H1 (cell line): ENCODE measurements around the gene MAFF.

ENCODE experiments used
- BCL11A ChIP-seq, 2 experiments: IDR thresholded peaks; one replicate each; pipeline ENCODE4 v1.6.1; 2011; ENCODE audit warnings: low read depth in 2 of 2, low read length in 2 of 2, mild to moderate bottlenecking in 2 of 2
- CEBPB ChIP-seq: IDR thresholded peaks from 2 replicates; pipeline ENCODE4 v1.6.1; 2012; ENCODE audit warnings: low read depth, low read length
- CREB1 ChIP-seq: IDR thresholded peaks from 2 replicates; pipeline ENCODE4 v1.6.1; 2012; ENCODE audit warnings: inconsistent platforms
- CTCF ChIP-seq, 3 experiments: IDR thresholded peaks; 1 replicate in 2 of 3; 2 replicates in 1 of 3; pipeline versions ENCODE4 v1.5.1 to v1.6.1; 2011; ENCODE audit warnings: low read length in 3 of 3, mild to moderate bottlenecking in 3 of 3, inconsistent platforms in 2 of 3, low read depth in 1 of 3, moderate library complexity in 1 of 3; ENCODE audit not compliant: insufficient read depth in 1 of 3; ENCODE audit errors: control extremely low read depth in 1 of 3
- EGR1 ChIP-seq: IDR thresholded peaks from 2 replicates; pipeline ENCODE4 v1.6.1; 2011; ENCODE audit warnings: low read depth, low read length, borderline replicate concordance
- GTF2F1 ChIP-seq: IDR thresholded peaks from 2 replicates; pipeline ENCODE4 v1.6.1; 2012; ENCODE audit warnings: low read depth, low read length, improper control_type of control experiment, borderline replicate concordance
- POLR2AphosphoS5 ChIP-seq: IDR thresholded peaks from 2 replicates; pipeline ENCODE4 v1.6.1; 2011; ENCODE audit warnings: low read depth, low read length
- RAD21 ChIP-seq, 2 experiments: IDR thresholded peaks in 1 of 2; conservative IDR thresholded peaks in 1 of 2; 2 replicates each; pipeline ENCODE4 v1.6.1; 2011; ENCODE audit warnings: low read depth in 2 of 2, low read length in 2 of 2, improper control_type of control experiment in 1 of 2, inconsistent platforms in 1 of 2, mild to moderate bottlenecking in 1 of 2, moderate library complexity in 1 of 2
- TAF1 ChIP-seq: IDR thresholded peaks from 2 replicates; pipeline ENCODE4 v1.6.1; 2011; ENCODE audit warnings: mild to moderate bottlenecking, low read depth, low read length
- TAF7 ChIP-seq: optimal IDR thresholded peaks from 2 replicates; pipeline ENCODE3; 2011; ENCODE audit warnings: low read depth, mild to moderate bottlenecking, inconsistent platforms, low read length, moderate library complexity, borderline replicate concordance
- TBP ChIP-seq: IDR thresholded peaks from 2 replicates; pipeline ENCODE4 v1.6.1; 2011; ENCODE audit warnings: low read depth, low read length, improper control_type of control experiment
- YY1 ChIP-seq: IDR thresholded peaks from 2 replicates; pipeline ENCODE4 v1.6.1; 2011; ENCODE audit warnings: low read depth, mild to moderate bottlenecking, low read length

DNA sequence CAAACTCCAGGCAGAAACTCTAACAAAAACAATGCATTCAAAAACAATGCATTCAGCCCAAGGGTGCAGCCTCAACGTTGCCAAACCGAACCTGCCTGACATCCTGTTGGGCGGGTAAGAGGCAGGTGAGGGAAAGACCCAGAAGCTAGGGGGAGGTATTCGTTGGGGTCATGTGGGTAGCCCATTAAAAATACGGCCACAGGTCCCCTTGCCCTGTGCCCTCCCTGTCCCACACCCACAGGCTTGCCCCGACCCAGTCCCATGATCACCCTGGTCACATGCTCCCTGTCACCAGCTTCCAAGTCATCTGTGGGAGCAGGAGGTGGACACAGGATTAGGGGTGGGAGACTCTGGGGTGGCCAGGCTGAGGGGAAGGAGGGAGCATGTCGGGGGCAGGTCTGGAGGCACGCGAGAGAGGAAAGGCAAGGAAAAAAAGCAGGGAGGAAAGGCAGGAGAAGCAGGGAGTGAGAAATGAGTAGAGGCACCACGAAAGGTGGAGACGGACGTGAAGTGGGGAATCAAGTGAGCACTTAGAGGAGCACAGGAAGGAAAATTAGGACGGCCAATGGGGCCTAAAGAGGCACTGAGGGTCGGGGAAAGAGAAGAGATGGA, 20.8 kb upstream of the MAFF start:
- TF ChIP-seq GTF2F1 = no peak
- peak in 1 of 3 experiments; percentile 5; a peak in 1 of 4 replicates for TF ChIP-seq CTCF (IDR thresholded peaks at IDR 0.05; ENCODE audit: control extremely low read depth in 1 of 3, insufficient read depth in 1 of 3, low read depth in 1 of 3, low read length in 3 of 3)
- no peak for TF ChIP-seq TAF7
- TF ChIP-seq TBP = no peak
- TF ChIP-seq CREB1 = no peak
- TF ChIP-seq POLR2AphosphoS5 = no peak
- no peak for TF ChIP-seq BCL11A (IDR thresholded peaks at IDR 0.05; ENCODE audit: low read depth in 2 of 2, low read length in 2 of 2)
- no peak for TF ChIP-seq TAF1
- TF ChIP-seq EGR1 = no peak
- TF ChIP-seq YY1 = no peak
- no peak for TF ChIP-seq CEBPB
- TF ChIP-seq RAD21 (IDR thresholded peaks at IDR 0.05 in 1 of 2, conservative IDR thresholded peaks at IDR 0.05 in 1 of 2; ENCODE audit: low read depth in 2 of 2, low read length in 2 of 2) = peak in 1 of 2 experiments; percentile 12; a peak in 1 of 4 replicates
